ENCODE data around the gene OSBPL9.
"Not testable (repeated sequence)": the region's sequence is repeated elsewhere in the genome, so short reads cannot be mapped to it uniquely, and the experiment has no call there.

OSBPL9 gene

DNA sequence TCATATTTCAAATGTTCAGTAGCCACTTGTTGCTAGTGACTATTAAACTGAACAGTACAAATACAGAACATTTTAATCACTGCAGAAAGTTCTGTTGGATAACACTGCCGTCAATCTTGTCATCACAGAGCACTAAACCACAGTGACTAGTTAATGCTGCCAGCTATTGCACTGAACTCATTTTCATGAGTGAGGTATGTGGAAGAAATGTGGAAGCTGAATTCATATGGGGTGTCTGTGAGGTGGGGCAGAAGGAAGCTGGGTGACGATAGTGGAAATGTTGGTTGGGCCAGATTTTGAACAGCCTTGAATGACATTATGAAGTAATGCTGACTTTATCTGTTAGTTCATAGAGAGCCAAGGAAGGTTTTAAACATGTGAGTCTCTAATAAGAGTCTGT lies 49.6 kb downstream of the OSBPL9 start:
- DNase-seq: peak; percentile 52 to 81 (median 64)

- DNase-seq: no peak
Observed at GRCh38 chr1:51667561-51667960, 50.7 kb downstream of the OSBPL9 start.

DNA sequence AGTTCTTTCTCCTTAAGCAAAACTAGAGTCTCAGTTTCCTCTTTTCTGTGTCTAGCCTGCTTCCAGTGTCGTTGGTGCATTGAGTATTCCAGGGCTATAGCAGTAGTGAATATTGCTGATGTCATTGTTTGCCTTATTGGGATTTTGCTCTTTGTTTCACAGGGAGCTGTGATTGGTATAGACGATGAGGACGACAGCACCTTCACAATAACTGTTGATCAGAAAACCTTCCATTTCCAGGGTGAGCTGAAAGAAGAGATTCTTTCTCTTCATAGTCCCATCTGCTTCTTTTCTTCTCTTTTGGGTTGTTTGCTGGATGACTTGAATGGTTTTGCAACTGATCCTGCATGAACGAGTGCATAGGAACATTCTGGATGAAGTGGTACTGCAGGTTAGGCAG lies 52.4 kb downstream of the OSBPL9 start:
- no peak for DNase-seq

GRCh38 chr1:51669816-51670215 lies 52.9 kb downstream of the OSBPL9 start:
- no peak for DNase-seq

DNA sequence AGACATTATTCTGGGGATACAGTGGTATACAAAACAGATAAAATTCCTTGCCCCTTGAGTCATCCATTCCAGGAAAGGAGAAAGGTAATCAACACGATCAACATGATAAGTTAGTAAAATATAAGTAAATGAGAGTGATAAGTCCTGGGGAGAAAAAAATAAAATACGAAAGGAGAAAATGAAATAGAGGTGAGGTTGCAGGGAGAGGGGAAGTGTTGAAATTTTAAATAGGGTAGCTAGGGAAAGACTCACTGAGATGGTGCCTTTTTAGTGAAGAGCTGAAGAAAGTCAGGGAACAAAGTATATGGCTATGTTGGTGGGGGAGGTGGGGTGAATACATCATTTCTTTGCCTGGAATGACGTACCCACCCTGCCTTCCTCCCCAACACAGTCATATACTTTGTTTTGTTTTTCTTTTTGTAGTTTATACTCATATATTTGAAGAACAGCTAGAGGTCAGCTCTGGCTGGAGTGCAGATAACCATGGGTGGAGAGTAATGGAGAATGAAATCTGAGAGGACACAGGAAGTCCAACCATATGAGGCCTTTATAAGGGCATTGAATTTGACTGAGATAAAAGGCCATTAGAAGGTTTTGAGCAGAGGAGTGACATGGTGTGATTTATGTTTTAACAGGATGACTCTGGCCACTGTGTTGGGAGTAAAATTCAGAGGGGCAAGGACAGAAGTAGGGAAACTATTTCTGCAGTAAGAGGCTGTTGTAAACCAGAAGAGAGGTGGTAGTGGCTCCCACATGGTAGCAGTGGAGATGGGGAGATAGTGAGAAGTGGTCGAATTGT lies 54.8 kb downstream of the OSBPL9 start:
- no peak for DNase-seq

DNA sequence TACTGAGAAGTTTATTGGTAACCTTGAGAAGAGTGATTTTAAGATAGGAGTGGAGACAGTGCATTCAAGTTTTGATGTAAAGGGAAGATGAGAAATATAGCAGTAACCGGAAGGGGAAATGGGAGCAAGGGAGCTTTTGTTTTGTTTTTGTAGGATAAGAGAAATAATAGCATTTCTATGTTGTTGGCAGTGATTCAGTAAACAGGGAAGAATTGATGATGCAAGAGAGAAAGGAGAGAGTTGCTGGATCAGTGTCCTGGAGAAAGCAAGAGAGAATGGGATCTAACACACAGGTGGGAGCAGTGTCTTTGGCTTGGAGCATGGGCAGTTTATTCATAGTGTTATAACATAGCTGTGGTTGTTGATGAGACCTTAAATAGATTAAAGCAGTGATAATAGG lies 56.4 kb downstream of the OSBPL9 start:
- no peak for DNase-seq

GRCh38 chr1:51675177-51675780 lies 58.4 kb downstream of the OSBPL9 start:
- DNase-seq: no peak

DNA sequence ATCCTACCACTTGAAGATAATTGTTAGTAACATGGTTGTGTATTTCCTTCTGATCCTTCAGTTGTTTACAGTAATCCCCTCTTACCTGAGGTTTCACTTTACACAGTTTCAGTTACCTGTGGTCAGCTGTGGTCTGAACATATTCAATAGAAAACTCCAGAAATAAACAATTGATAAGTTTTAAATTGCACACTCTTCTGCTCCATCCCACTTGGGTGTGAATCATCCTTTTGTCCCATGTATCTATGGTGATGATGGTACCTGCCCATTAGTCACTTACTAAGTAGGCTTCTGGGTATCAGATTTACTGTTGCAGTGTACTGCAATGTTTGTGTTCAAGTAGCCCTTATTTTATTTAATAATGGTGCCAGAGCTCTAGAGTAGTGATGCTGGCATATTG lies 62.5 kb downstream of the OSBPL9 start:
- DNase-seq: no peak

DNA sequence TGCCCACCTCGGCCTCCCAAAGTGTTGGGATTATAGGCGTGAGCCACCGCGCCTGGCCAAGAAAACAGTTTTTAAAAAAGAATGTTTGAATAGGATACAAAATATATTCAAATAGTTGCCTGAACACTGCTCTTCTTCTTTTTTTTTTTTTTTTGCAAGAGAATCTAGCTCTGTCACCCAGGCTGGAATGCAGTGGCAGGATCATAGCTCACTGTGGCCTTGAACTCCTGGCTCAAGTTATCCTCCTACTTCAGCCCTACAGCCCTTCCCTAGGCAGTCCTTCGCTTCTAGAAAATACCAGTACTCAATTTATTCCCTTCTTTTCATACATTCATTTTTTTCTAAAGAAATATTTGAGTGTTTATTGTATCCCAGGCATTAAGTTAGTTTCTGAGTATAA lies 67.9 kb downstream of the OSBPL9 start:
- DNase-seq: no peak

DNA sequence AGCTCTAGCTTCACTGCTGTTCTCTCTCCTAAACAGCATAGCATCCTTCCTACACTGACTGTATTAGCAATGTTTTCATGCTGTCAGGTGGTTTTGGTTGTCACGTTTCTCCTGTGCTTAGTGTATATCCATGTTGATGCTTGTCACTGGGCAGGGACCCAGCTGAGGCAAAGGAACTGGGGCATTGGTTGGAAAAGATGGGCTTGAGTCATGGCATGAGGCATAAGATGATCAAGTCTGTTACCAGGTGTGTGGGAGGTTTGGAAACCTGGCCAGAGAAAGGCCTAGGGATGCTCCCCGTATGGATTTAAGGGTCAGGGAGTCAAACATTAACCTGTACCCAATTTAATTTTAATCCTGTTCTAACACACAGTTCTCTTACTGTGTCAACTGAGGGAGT lies 69.6 kb downstream of the OSBPL9 start:
- no peak for DNase-seq

- DNase-seq: no peak
Observed at GRCh38 chr1:51689075-51689440, 72.2 kb downstream of the OSBPL9 start.

DNA sequence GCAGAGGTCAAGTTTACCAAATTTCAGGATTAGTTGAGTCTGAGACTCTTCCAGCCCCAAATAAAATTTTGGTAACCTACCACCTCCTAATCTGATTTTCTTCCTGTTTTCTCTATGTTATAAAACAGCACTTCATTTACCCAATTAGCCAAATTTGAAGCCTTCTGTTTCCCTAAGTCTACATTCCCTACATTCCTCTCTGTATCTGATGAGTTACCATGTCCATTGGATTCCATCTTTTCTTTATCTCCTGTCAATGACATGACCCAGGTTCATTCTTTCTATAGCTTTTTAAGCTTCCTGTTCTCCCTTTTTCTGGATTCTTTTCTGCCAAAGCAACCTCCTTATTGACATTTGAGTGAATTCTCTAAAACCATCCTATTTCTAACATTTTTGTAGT lies 72.8 kb downstream of the OSBPL9 start:
- DNase-seq: no peak

DNA sequence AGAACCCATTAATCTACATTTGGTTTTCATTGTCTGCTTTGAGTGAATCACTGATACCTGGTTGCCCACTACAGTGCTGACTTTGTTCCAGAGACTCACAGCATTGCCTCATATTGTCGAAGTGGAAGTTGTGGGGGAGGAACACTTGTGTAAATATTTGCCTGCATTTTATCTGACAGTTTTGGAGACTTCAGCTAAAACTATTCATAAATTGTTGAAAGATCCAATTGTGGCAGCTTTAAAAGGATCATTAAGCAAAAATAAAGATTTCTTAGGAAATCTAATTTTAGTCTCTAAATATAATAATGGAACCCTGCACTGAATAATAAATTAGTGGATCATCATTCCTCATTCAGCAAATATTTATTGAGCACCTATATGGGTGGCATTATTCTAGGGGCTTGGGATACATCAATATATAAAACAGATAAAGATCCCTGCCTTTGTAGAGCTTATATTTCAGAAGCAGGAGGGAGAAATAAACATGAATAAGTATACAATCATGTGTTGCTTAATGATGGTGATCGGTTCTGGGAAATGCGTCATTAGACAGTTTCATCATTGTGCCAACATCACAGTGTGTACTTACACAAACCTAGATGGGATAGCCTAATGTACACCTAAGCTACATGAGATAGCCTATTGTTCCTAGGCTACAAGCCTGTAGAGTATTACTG lies 73.5 kb downstream of the OSBPL9 start:
- DNase-seq: peak; percentile 54 to 78 (median 58)

DNA sequence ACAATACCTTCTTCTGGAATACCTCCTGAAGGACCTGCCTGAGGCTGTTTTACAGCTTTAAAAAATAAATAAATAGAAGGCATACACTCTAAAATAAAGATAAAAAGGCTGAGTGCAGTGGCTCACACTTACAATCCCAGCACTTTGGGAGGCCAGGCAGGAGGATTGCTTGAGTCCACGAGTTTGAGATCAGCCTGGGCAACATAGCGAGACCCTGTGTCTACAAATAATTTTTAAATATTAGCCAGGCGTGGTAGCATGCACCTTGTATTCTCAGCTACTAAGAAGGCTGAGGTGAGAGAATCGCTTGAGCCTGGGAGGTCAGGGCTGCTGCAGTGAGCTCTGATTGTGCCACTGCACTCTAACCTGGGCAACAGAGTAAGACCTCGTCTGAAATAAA lies 75.0 kb downstream of the OSBPL9 start:
- no peak for DNase-seq

- DNase-seq: peak; percentile 8 to 50 (median 36)
Observed at GRCh38 chr1:51693419-51694155, 76.7 kb downstream of the OSBPL9 start.

GRCh38 chr1:51697166-51697565 lies 80.3 kb downstream of the OSBPL9 start:
- DNase-seq: no peak

GRCh38 chr1:51699391-51699790 lies 82.5 kb downstream of the OSBPL9 start:
- DNase-seq: no peak

- not testable (repeated sequence) for DNase-seq
Observed at GRCh38 chr1:51701782-51702181, 84.9 kb downstream of the OSBPL9 start.

GRCh38 chr1:51702220-51702619 lies 85.3 kb downstream of the OSBPL9 start:
- not testable (repeated sequence) for DNase-seq

DNA sequence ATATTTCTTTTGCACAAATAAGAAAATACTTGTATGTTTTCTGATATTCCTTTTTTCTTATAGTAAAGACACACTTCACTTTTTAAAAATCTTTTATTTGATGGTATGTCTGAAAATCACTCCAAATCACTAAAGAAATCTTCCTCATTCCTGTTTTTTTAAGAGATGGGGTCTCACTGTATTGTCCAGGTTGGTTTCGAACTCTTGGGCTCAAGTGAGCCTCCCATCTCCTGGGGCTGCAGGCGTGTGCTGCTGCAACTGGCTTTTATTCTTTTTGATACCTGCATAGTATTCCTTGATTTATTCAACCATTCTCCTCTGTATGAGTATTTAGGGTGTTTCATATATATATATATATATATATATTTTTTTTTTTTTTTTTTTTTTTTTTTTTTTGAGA lies 88.1 kb downstream of the OSBPL9 start:
- no peak for DNase-seq

- DNase-seq: no peak
Observed at GRCh38 chr1:51708911-51709760, 92.2 kb downstream of the OSBPL9 start.

DNA sequence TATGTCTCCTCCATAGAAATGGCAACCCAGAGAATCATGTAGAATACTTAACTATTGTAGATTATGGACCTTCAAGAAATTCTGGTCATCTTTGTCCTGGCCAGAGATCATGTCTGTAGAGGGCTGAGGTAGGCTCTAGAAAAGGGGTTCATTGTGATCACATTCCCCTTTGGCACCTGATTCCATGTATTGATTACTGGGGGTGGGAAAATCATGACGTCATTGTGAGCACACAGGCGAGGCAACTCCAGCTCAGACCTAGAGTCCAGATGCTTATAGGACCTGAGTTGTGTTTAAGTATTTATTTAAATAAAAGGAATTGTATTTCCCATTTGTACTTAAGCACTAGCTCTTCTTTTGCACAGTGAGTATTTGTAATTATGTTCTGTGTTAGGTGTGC lies 93.1 kb downstream of the OSBPL9 start:
- DNase-seq: no peak
